Fibroblast of skin of left biceps (primary cell): ENCODE results near the gene LPIN3.

Experiments
- DNase-seq, 2 experiments: peaks; one replicate each; pipeline ENCODE4 v3.0.0-alpha.2; 2013; ENCODE audit warnings: low read depth in 2 of 2

Gene LPIN3

GRCh38 chr20:41393705-41394066 is 53.1 kb downstream of the LPIN3 start:
- DNase-seq = no peak

- DNase-seq = no peak
Measured at GRCh38 chr20:41394081-41394480, 53.5 kb downstream of the LPIN3 start.

- DNase-seq = no peak
Measured at GRCh38 chr20:41394931-41395666, 54.5 kb downstream of the LPIN3 start.

- DNase-seq = no peak
Measured at GRCh38 chr20:41395667-41396664, 55.3 kb downstream of the LPIN3 start.

GRCh38 chr20:41398408-41398807 is 57.8 kb downstream of the LPIN3 start:
- no peak for DNase-seq

- no peak for DNase-seq
Measured at GRCh38 chr20:41403604-41404003, 63.0 kb downstream of the LPIN3 start.

- DNase-seq = no peak
Measured at GRCh38 chr20:41405436-41405835, 64.8 kb downstream of the LPIN3 start.

GRCh38 chr20:41406353-41406752 is 65.7 kb downstream of the LPIN3 start:
- DNase-seq = no peak

GRCh38 chr20:41406896-41407444 is 66.3 kb downstream of the LPIN3 start:
- no peak for DNase-seq

- no peak for DNase-seq
Measured at GRCh38 chr20:41407607-41408006, 67.0 kb downstream of the LPIN3 start.

GRCh38 chr20:41408156-41408794 is 67.7 kb downstream of the LPIN3 start:
- DNase-seq = no peak

GRCh38 chr20:41408986-41409385 is 68.4 kb downstream of the LPIN3 start:
- no peak for DNase-seq
